GM23248 (cell line): ENCODE results near the gene GBGT1. TPM values are rescaled to one million over a fixed set of nuclear protein-coding genes. Genes with fewer than 3 reads are reported as not detected.

Source experiments
- DNase-seq: peaks from one replicate; pipeline ENCODE4 v3.0.0-alpha.2; 2015
- H2AFZ ChIP-seq: fragments of 200-600 bp; sonication (generic); 2 replicates; pipeline ENCODE4 v1.6.1; 2016; ENCODE audit warnings: antibody characterized with exemption
- H3F3A ChIP-seq: fragments of 200-600 bp; sonication (generic); 2 replicates; pipeline ENCODE4 v1.6.1; 2016; ENCODE audit warnings: mild to moderate bottlenecking, antibody characterized with exemption, mixed run types; ENCODE audit not compliant: insufficient read depth
- H3K27ac ChIP-seq: fragments of 200-600 bp; sonication (generic); 2 replicates; pipeline ENCODE4 v1.5.1; 2016; ENCODE audit warnings: mild to moderate bottlenecking
- H3K27me3 ChIP-seq: fragments of 200-600 bp; sonication (generic); replicated peaks from 2 replicates; pipeline ENCODE4 v1.6.1; 2016; ENCODE audit warnings: mild to moderate bottlenecking; ENCODE audit not compliant: insufficient read depth
- H3K36me3 ChIP-seq: fragments of 200-600 bp; sonication (generic); 2 replicates; pipeline ENCODE4 v1.6.1; 2016; ENCODE audit warnings: low read depth, mild to moderate bottlenecking
- H3K4me1 ChIP-seq: fragments of 200-600 bp; sonication (generic); 2 replicates; pipeline ENCODE4 v1.6.1; 2016; ENCODE audit warnings: mild to moderate bottlenecking; ENCODE audit not compliant: insufficient read depth
- H3K4me2 ChIP-seq: fragments of 200-600 bp; sonication (generic); one replicate; pipeline ENCODE4 v1.6.1; 2016; ENCODE audit warnings: mild to moderate bottlenecking; ENCODE audit not compliant: unreplicated experiment
- H3K4me3 ChIP-seq: fragments of 200-600 bp; sonication (generic); 2 replicates; pipeline ENCODE4 v1.5.1; 2016; ENCODE audit warnings: mild to moderate bottlenecking
- H3K79me2 ChIP-seq: fragments of 200-600 bp; sonication (generic); 2 replicates; pipeline ENCODE4 v1.6.1; 2016; ENCODE audit warnings: mild to moderate bottlenecking; ENCODE audit not compliant: insufficient read depth
- H3K9ac ChIP-seq: fragments of 200-600 bp; sonication (generic); 2 replicates; pipeline ENCODE4 v1.6.1; 2016; ENCODE audit warnings: mild to moderate bottlenecking
- H3K9me2 ChIP-seq: fragments of 200-600 bp; sonication (generic); 2 replicates; pipeline ENCODE4 v1.6.1; 2016; ENCODE audit warnings: mixed run types, mild to moderate bottlenecking, moderate library complexity; ENCODE audit not compliant: insufficient read depth
- H3K9me3 ChIP-seq: fragments of 200-600 bp; sonication (generic); one replicate; pipeline ENCODE4 v1.6.1; 2017; ENCODE audit warnings: low read depth
- H4K20me1 ChIP-seq: fragments of 200-600 bp; sonication (generic); 2 replicates; pipeline ENCODE4 v1.6.0; 2016; ENCODE audit not compliant: insufficient read depth
- EZH2 ChIP-seq: fragments of 200-600 bp; sonication (generic); IDR thresholded peaks from 2 replicates; pipeline ENCODE4 v1.6.1; 2018; ENCODE audit warnings: antibody characterized with exemption, mild to moderate bottlenecking; ENCODE audit not compliant: insufficient read depth, poor library complexity, severe bottlenecking
- EZH2phosphoT487 ChIP-seq: fragments of 200-600 bp; sonication (generic); IDR thresholded peaks from 2 replicates; pipeline ENCODE4 v1.6.1; 2018; ENCODE audit warnings: antibody characterized with exemption, moderate library complexity, mild to moderate bottlenecking, low read depth; ENCODE audit not compliant: insufficient read depth
- WGBS, 2 experiments: methylation state at CpG; one replicate each; pipeline ENCODE4 v1.1.6; 2015 to 2017; ENCODE audit warnings: low lambda C conversion rate in 2 of 2, low coverage in 1 of 2; ENCODE audit errors: missing lambda C conversion rate in 2 of 2; 5-methylcytosine and 5-hydroxymethylcytosine counted together
- in situ Hi-C: fragments of 300-500 bp; cut with MboI; formaldehyde crosslinking; loops from 2 replicates; pipeline ENCODE4 v1.15.0; 2020
- polyA plus RNA-seq: library from polyadenylated mRNA; unstranded; fragments of >200 nt; fragmentation: Nextera tagmentation; extraction: Ambion mirVana; gene quantifications from 2 replicates; pipeline ENCODE4 v1.2.1, GENCODE V29; 2016
- total RNA-seq: library from RNA; depleted of rRNA; stranded (reverse); fragments of >200 nt; shearing (Covaris generic); gene quantifications from 2 replicates; pipeline ENCODE4 v1.2.3, GENCODE V29; 2014

GBGT1 gene
- total and polyA plus RNA-seq, 2 experiments from 2014 or later, result 0.95 to 3.1 TPM

- Histone ChIP-seq H3K4me1 (peaks cover 33% of the 10 kb centered on the region), H3K4me2 (no peak overlapping the region)
Observed at GRCh38 chr9:133118179-133118520, 45.6 kb downstream of the GBGT1 start.

GRCh38 chr9:133117271-133118178, 46.2 kb downstream of the GBGT1 start:
- WGBS, 2 experiments, result 63 to 68% methylated on average over 18 of the region's 18 CpGs
- in situ Hi-C loops, result no loop called here
- Histone ChIP-seq H3F3A (peaks cover 5% of the 10 kb centered on the region; the same call in 1 of the 2 replicates), H3K9me2 (no peaks in the 10 kb centered on the region), H3K4me1 (peaks cover 32% of the 10 kb centered on the region), H3K4me2 (no peak overlapping the region), H3K36me3 (no peaks in the 10 kb centered on the region), H3K79me2 (peaks cover 66% of the 10 kb centered on the region), H3K4me3 (no peak overlapping the region), H3K9me3 (no peaks in the 10 kb centered on the region), H3K9ac (no peak overlapping the region), H2AFZ (no peak overlapping the region), H3K27me3 (no peaks in the 10 kb centered on the region), H4K20me1 (no peaks in the 10 kb centered on the region; the same call in 1 of the 2 replicates), H3K27ac (no peak overlapping the region)
- no peak for TF ChIP-seq EZH2
- no peak for TF ChIP-seq EZH2phosphoT487
- peak; percentile 57 for DNase-seq

More at GRCh38 chr9:133118179-133118520, 45.6 kb downstream of the GBGT1 start:
- H3K9ac ChIP-seq, result no peak overlapping the region
- H3K9me2 ChIP-seq, result no peaks in the 10 kb centered on the region
- no peaks in the 10 kb centered on the region for H3K27me3 ChIP-seq
- TF ChIP-seq EZH2 (no peak), EZH2phosphoT487 (no peak)
- in situ Hi-C loops, result no loop called here
- WGBS, 2 experiments, result 84 to 85% methylated on average over 3 of the region's 3 CpGs
- no peak overlapping the region for H3K27ac ChIP-seq
- no peaks in the 10 kb centered on the region for H3K9me3 ChIP-seq
- no peaks in the 10 kb centered on the region; the same call in 1 of the 2 replicates for H4K20me1 ChIP-seq
- H3K36me3 ChIP-seq, result no peaks in the 10 kb centered on the region
- H2AFZ ChIP-seq, result no peak overlapping the region
- H3K79me2 ChIP-seq, result peaks cover 61% of the 10 kb centered on the region
- H3K4me3 ChIP-seq, result no peak overlapping the region
- no peak for DNase-seq
- H3F3A ChIP-seq, result peaks cover 11% of the 10 kb centered on the region

- H3K27ac ChIP-seq, result no peak overlapping the region
- in situ Hi-C loops, result no loop called here
- H3K36me3 ChIP-seq, result no peaks in the 10 kb centered on the region
- no peak for TF ChIP-seq EZH2phosphoT487
- no peak for TF ChIP-seq EZH2
- H2AFZ ChIP-seq, result no peak overlapping the region
- no peaks in the 10 kb centered on the region for H3K9me3 ChIP-seq
- no peak overlapping the region for H3K4me2 ChIP-seq
- no peak overlapping the region for H3K4me3 ChIP-seq
- 89 to 90% methylated on average over 16 to 19 of the region's 20 CpGs for WGBS, 2 experiments
- H3K9ac ChIP-seq, result peak overlapping the region; percentile 59; the same call in 1 of the 2 replicates
- peaks cover 32% of the 10 kb centered on the region for H3K4me1 ChIP-seq
- H3F3A ChIP-seq, result no peaks in the 10 kb centered on the region; the same call in 1 of the 2 replicates
- no peaks in the 10 kb centered on the region for H3K27me3 ChIP-seq
- DNase-seq, result no peak
- no peaks in the 10 kb centered on the region for H3K9me2 ChIP-seq
- H3K79me2 ChIP-seq, result peaks cover 74% of the 10 kb centered on the region
- H4K20me1 ChIP-seq, result no peaks in the 10 kb centered on the region; the same call in 1 of the 2 replicates
Observed at GRCh38 chr9:133116346-133117231, 47.1 kb downstream of the GBGT1 start.

GRCh38 chr9:133115604-133116345, 47.9 kb downstream of the GBGT1 start:
- Histone ChIP-seq H4K20me1 (no peaks in the 10 kb centered on the region; the same call in 1 of the 2 replicates), H3K4me1 (peaks cover 32% of the 10 kb centered on the region), H3K4me3 (no peak overlapping the region), H3K4me2 (peak overlapping the region; percentile 34), H2AFZ (no peak overlapping the region), H3K9me2 (no peaks in the 10 kb centered on the region), H3K79me2 (peaks cover 79% of the 10 kb centered on the region), H3K27me3 (no peaks in the 10 kb centered on the region), H3F3A (no peaks in the 10 kb centered on the region), H3K27ac (peak overlapping the region; percentile 44), H3K9me3 (no peaks in the 10 kb centered on the region), H3K9ac (peak overlapping the region; percentile 59), H3K36me3 (no peaks in the 10 kb centered on the region)
- TF ChIP-seq EZH2 (no peak), EZH2phosphoT487 (no peak)
- WGBS, 2 experiments, result 60 to 70% methylated on average over 30 to 32 of the region's 32 CpGs
- in situ Hi-C loops, result no loop called here
- peak; percentile 87 for DNase-seq
